Ovary (tissue), 3 donors: Measurements from ENCODE around the gene SPAG6.

Experiments used
- POLR2A ChIP-seq: fragments of 450-650 bp; IDR thresholded peaks from one replicate; pipeline ENCODE4 v1.6.1; 2017; ENCODE audit warnings: antibody characterized with exemption, mild to moderate bottlenecking, moderate library complexity
- TF ChIP-seq, protein P1 (sequence below), 3 donors: fragments of 450-650 bp in 2 of 3; fragments of 200-600 bp in 1 of 3; IDR thresholded peaks; one replicate each; pipeline versions ENCODE4 v1.5.1 to v1.8.0; 2016 to 2022; ENCODE audit warnings: antibody characterized with exemption in 3 of 3, mild to moderate bottlenecking in 1 of 3
- donor health status: DM: no; HTN: no; CAD: no.

- no peak for TF ChIP-seq POLR2A
- TF ChIP-seq, protein P1, sequence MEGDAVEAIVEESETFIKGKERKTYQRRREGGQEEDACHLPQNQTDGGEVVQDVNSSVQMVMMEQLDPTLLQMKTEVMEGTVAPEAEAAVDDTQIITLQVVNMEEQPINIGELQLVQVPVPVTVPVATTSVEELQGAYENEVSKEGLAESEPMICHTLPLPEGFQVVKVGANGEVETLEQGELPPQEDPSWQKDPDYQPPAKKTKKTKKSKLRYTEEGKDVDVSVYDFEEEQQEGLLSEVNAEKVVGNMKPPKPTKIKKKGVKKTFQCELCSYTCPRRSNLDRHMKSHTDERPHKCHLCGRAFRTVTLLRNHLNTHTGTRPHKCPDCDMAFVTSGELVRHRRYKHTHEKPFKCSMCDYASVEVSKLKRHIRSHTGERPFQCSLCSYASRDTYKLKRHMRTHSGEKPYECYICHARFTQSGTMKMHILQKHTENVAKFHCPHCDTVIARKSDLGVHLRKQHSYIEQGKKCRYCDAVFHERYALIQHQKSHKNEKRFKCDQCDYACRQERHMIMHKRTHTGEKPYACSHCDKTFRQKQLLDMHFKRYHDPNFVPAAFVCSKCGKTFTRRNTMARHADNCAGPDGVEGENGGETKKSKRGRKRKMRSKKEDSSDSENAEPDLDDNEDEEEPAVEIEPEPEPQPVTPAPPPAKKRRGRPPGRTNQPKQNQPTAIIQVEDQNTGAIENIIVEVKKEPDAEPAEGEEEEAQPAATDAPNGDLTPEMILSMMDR (IDR thresholded peaks at IDR 0.05) = no peak
Measured at GRCh38 chr10:22346096-22346661, 883 bp downstream of the SPAG6 start.
